OCI-LY7 (cell line): Measurements from ENCODE around the gene EHD3.

Experiments
- EZH2phosphoT487 ChIP-seq: fragments of 200-600 bp; sonication (generic); IDR thresholded peaks from 2 replicates; pipeline ENCODE4 v1.6.1; 2018; ENCODE audit warnings: low read depth, borderline replicate concordance, mild to moderate bottlenecking, mixed run types, antibody characterized with exemption, low read length, moderate library complexity, mixed read lengths
- TF ChIP-seq, protein P1 (sequence below): fragments of 200-600 bp; sonication (generic); conservative IDR thresholded peaks from 2 replicates; pipeline ENCODE4 v1.5.1; 2014; ENCODE audit warnings: mild to moderate bottlenecking, antibody characterized with exemption, low read length, moderate library complexity, mixed read lengths

DNA sequence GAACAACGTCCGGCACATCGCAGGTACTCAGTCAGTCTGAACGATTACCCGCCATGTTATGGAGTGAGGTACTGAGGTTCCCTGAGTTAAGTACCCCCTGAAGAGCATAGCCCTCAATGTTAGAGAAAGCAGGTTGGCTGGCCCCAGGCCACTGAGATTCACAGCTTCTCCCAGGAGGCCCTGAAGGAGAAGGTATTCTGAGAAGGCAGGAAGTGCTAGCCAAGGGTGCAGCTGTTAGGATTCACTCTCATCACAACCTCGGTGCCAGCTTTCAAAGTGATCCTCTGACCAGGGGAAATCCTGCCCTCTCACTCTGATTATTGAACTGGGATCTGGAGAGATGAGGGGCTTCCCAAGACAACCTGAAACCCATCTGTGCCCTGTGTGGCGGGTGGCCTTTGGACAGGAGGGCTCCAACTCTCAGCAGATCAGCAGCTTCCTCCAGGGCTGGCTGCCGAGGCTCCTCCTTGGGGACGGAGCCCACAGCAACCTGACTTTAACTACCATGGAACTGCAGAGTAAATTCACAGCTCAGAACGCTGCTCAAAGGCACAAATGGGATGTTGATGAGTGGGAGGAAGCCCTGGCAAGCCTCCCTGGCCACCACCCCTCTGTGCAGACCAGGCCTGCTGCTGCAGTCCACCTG is 7.8 kb downstream of the EHD3 start:
- TF ChIP-seq, protein P1, sequence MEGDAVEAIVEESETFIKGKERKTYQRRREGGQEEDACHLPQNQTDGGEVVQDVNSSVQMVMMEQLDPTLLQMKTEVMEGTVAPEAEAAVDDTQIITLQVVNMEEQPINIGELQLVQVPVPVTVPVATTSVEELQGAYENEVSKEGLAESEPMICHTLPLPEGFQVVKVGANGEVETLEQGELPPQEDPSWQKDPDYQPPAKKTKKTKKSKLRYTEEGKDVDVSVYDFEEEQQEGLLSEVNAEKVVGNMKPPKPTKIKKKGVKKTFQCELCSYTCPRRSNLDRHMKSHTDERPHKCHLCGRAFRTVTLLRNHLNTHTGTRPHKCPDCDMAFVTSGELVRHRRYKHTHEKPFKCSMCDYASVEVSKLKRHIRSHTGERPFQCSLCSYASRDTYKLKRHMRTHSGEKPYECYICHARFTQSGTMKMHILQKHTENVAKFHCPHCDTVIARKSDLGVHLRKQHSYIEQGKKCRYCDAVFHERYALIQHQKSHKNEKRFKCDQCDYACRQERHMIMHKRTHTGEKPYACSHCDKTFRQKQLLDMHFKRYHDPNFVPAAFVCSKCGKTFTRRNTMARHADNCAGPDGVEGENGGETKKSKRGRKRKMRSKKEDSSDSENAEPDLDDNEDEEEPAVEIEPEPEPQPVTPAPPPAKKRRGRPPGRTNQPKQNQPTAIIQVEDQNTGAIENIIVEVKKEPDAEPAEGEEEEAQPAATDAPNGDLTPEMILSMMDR = no peak
- TF ChIP-seq EZH2phosphoT487 = no peak
